DND-41 (cell line): ENCODE data around the gene CFAP206.
"Not testable (repeated sequence)": the region's sequence is repeated elsewhere in the genome, so short reads cannot be mapped to it uniquely, and the experiment has no call there.

Experiments used
- CTCF ChIP-seq: IDR thresholded peaks from 2 replicates; pipeline ENCODE4 v1.5.1; 2012; ENCODE audit warnings: borderline replicate concordance, low read length, moderate library complexity, mild to moderate bottlenecking; ENCODE audit not compliant: poor library complexity, severe bottlenecking; ENCODE audit errors: extremely low read depth
- EZH2 ChIP-seq: IDR thresholded peaks from 3 replicates; pipeline ENCODE4 v1.6.1; 2012; ENCODE audit warnings: borderline replicate concordance, low read depth, mild to moderate bottlenecking, moderate library complexity, low read length, inconsistent platforms; ENCODE audit not compliant: severe bottlenecking

DNA sequence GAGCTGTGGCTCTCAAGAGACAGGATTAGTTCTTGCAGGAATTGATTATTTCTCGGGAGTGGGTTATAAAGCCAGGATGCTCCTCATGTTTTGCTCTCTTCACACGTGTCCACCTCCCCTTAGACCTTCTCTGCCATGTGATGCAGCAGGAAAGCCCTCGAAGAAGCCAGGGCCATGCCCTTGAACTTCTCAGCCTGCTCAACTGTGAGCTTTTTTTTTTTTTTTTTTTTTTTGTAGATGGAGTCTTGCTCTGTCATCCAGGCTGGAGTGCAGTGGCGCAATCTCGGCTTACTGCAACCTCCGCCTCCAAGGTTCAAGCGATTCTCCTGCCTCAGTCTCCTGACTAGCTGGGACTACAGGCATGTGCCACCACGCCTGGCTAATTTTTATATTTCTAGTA is 81.6 kb downstream of the CFAP206 start:
- TF ChIP-seq CTCF, EZH2: not testable (repeated sequence)
